ENCODE results near the gene DNTT.
"Not testable (repeated sequence)": the region's sequence is repeated elsewhere in the genome, so short reads cannot be mapped to it uniquely, and the experiment has no call there.

The DNTT gene

GRCh38 chr10:96276831-96277230, 27.4 kb upstream of the DNTT start:
- DNase-seq = no peak

- no peak for DNase-seq
These were observed 25.0 kb upstream of the DNTT start for GRCh38 chr10:96279191-96279641.

GRCh38 chr10:96280859-96281258, 23.4 kb upstream of the DNTT start:
- no peak for DNase-seq

DNA sequence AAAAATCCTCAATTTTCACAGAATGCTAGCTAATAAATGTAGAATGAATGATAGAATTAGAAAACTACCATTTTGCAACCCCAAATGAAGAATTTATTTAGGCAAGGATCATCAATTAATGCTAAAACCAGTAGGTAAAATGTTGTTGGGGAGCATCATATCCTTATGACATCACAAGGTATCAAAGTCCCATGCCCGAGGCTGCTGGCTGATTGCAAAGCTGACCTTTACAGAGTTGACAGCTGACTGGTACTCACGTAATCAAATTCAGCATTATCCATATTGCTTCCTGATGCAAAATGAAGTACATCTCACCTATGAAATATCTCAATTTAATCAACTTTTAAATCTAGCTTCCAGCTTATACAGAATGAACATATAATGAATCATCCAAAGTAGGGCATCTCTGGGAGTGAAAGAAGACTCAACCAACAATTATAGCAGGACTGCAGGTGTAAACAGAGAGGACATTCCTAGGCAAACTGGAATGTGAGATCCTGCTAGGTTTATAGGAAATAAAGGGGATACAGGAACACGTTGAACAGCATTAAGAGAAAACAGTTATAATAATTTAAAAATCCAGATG, 22.7 kb upstream of the DNTT start:
- DNase-seq = no peak

GRCh38 chr10:96283351-96283750, 20.9 kb upstream of the DNTT start:
- no peak for DNase-seq

DNA sequence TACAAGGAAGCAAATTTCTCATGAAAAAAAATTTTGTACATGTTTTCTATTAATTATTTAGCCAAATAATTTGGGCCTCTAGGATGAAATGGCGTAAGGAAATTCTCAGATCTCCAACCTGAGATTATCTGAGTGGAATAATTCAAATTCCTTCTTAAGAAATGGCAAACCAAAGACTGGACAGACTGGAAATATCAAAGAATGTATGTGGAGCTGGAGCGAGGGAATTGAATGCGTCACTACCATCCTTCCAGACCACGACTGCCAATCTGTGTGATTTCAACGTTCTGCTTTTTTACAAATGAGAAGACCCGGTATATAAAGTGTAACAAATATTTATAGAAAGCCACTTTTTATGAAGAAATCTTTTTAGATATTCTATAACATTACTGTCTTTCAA, 20.5 kb upstream of the DNTT start:
- no peak for DNase-seq

DNA sequence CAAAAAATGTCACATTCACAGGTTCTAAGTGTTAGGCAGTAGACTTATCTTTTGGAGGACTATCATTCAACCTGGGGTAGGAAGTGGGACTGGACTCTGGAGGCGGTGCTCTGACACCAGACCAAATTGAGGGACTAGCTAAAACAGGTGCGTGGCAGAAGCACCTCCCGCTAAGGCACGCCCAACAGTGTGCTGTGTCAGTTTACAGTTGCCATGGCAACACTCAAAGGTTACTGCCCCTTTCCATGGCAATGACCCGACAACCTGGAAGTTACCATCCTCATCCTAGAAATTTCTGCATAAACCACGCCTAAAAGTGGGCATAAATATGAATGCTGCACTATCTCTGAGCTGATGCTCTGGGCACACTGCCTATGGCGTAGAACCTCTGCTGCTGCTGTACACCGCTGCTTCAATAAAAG, 18.9 kb upstream of the DNTT start:
- no peak for DNase-seq

GRCh38 chr10:96287392-96288105, 16.7 kb upstream of the DNTT start:
- no peak for DNase-seq

- DNase-seq = no peak
These were observed 16.0 kb upstream of the DNTT start for GRCh38 chr10:96288151-96288621.

DNA sequence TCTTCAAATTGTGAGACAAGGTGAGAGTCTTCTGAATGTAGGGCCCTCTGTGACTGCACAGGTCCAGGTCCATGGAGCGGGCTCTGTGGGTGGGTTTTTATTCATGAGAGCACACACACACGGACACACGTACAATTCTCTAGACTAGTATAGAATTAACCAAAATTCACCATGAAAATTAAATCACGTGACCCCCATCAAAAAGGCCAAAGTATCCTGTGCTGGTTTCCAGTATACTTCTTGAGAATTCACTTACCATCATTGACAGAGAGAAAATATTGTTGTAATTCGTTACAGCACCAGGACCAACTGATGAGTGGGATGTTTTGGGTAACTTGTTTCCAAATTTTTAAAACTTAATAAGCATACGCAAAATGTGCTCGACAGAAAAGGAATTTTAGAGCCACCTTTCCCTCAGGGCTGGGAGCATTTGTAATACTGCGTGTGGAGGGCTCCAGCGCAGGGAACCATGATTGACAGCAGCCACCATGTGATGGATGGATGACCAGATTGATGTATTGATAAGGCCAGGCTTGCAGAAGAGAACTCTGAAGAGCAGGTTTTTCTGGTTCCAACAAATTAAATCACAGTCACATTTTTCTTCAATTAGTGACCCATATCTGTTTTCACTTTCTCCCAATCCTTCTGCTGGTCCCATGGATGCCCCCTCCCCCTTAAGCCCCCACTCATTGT, 14.9 kb upstream of the DNTT start:
- no peak for DNase-seq

DNA sequence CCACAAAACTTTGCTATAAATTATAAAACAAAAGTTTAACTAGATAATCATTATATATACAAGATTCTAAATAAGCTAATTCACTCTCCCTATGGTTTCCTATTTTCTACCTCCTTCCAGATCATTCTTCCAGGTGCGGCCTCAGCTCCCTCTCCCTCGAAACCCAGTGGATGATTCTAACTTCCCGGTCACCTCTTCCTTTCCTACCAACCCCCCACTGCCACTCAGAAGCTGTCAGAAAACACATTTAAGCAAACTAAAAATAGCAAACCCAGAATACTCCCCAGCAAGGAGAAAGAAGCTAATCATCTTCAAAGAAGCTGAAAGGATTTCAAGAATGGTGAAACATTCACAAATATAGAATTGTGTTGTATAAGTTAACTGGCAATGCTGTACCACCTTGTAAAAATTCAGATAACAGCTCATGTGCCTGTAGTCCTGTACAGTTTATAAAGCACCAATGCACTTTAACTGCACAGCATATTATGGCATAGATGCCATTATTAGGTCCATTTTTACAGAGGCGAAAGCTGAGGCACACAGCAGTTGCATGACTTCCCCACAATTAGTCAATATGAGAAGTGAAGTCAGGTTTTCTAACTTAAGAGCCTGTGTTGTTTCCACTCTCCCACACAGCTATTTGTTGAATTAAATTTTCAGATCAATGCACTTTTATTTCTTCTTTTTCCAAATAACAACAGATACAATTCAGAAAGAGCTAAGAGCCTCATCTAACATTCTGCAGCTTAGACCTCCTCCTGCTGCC, 13.7 kb upstream of the DNTT start:
- DNase-seq = no peak

GRCh38 chr10:96292971-96293920, 11.0 kb upstream of the DNTT start:
- no peak for DNase-seq

GRCh38 chr10:96295475-96295874, 8.8 kb upstream of the DNTT start:
- DNase-seq = no peak

DNA sequence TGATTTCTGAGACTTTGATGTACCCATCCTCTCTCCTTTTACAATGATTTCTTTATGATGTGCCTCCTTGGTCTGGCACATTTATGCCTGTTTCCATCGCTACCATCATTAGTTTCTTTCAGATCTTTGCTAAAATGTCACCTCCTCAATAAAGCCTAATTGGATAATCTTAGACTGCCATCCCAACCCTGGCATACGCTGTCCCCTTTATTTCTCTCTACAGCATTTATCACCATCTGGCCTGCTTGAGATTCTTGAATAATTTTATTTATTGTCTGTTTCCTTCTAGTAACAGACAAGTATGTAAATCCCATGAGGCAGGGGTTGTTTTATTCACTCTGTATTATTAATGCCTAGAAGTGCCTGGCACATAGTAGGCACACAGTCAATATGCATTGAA, 6.7 kb upstream of the DNTT start:
- no peak for DNase-seq

DNA sequence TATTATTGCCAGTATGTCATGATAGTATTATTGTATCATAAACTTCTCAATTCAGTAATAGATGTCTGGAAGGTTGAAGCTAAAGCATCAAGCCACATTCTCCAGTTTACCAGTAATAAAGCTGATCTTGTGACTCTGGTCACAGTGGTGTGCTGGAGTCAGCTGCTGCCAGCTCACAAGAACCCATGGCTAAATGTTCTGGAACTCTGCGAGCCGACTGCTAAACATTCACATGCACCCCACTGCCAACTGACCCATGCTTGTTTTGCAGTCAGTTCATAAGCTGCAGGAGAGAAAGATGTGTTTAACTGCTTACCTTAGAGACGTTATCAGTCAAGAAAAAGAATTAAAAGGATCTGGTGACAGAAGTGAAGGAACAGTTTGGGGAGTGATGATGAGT, 5.9 kb upstream of the DNTT start:
- DNase-seq = no peak

GRCh38 chr10:96299383-96299782, 4.9 kb upstream of the DNTT start:
- no peak for DNase-seq

GRCh38 chr10:96301616-96302015, 2.6 kb upstream of the DNTT start:
- no peak for DNase-seq

DNA sequence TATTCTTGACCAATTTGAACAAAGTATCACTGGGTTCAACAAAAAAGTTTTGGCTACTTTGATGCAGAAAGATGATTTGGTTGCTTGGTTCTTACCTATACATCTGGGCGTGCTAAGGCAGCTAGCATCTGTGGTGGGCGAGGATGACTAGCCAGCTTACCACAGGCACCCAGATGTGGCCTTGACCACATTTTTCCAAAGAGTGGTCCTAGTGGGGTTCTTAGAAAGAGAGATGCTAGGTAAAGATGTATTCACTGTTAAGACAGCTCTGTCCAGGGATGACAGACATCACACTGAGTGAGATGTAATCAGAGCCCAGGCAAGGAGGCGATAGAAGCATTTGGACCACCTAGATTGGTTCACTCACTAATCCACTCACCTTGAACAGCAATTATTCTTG, 785 bp downstream of the DNTT start:
- no peak for DNase-seq

- no peak for DNase-seq
These were observed 2.3 kb downstream of the DNTT start for GRCh38 chr10:96306516-96306915.

DNA sequence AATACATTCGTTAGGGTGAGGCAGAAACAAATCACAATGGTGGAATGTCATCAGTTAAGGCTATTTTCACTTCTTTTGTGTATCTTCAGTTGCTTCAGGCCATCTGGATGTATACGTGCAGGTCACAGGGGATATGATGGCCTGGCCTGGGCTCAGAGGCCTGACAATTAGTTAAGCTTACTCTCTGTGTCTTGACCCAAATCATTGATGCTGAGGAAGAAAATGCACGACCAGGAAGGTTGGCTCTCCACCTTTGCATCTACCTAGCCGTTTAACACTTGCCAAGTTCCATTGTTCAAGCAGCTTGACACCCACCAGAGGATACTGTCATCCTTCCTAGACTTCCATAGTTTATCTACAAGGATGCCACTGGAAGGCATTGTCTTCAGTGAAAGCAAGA, 4.6 kb downstream of the DNTT start:
- not testable (repeated sequence) for DNase-seq

GRCh38 chr10:96309628-96310320, 5.5 kb downstream of the DNTT start:
- DNase-seq = no peak

- DNase-seq = no peak
These were observed 6.1 kb downstream of the DNTT start for GRCh38 chr10:96310321-96310669.
